Colonic mucosa (tissue), 4 donors: Measurements from ENCODE around the gene ZNF569. TPM values are rescaled to one million over a fixed set of nuclear protein-coding genes. Genes with fewer than 3 reads are reported as not detected.

Experiments
- DNase-seq: peaks from one replicate; pipeline ENCODE4 v3.0.0-alpha.2; 2020
- H3K27ac ChIP-seq: fragments of 200-600 bp; one replicate; pipeline ENCODE4 v1.8.0; 2021
- H3K27me3 ChIP-seq: fragments of 200-600 bp; one replicate; pipeline ENCODE4 v1.8.0; 2021
- H3K36me3 ChIP-seq: fragments of 200-600 bp; one replicate; pipeline ENCODE4 v1.8.0; 2021
- H3K4me1 ChIP-seq: fragments of 200-600 bp; one replicate; pipeline ENCODE4 v1.8.0; 2021; ENCODE audit warnings: mild to moderate bottlenecking
- H3K4me3 ChIP-seq: fragments of 200-600 bp; one replicate; pipeline ENCODE4 v1.8.0; 2021
- H3K9ac ChIP-seq, 2 donors: one replicate each; pipeline ENCODE4 v1.7.0; 2013; ENCODE audit warnings: control low read depth in 2 of 2, low read depth in 2 of 2, low read length in 2 of 2
- H3K9me3 ChIP-seq: fragments of 200-600 bp; one replicate; pipeline ENCODE4 v1.8.0; 2021
- intact Hi-C: fragments of 100-400 bp; cut with DNase I; formaldehyde crosslinking; loops from one replicate; pipeline ENCODE4 v1.14.1; 2022
- total RNA-seq, 2 donors: library from RNA; stranded (reverse); fragmentation: NEBNext Ultra II Directional in 1 of 2; extraction: Animal tissue kit (Norgen Biotek cat#: 25700) in 1 of 2; gene quantifications; one replicate each; pipeline ENCODE4 v1.2.1, GENCODE V29; 2021
- TF ChIP-seq, protein P1 (sequence below): fragments of 200-600 bp; IDR thresholded peaks from one replicate; pipeline ENCODE4 v1.8.0; 2022; ENCODE audit warnings: antibody characterized with exemption, mild to moderate bottlenecking
- donor health status: healthy.
- donor health status: DM: no; HTN: no; CAD: no.
- donor health status: DM: no; HTN: no; CAD: no.

Gene ZNF569
- total RNA-seq, 2 donors from 2014 or later: 1.1 to 1.4 TPM

DNA sequence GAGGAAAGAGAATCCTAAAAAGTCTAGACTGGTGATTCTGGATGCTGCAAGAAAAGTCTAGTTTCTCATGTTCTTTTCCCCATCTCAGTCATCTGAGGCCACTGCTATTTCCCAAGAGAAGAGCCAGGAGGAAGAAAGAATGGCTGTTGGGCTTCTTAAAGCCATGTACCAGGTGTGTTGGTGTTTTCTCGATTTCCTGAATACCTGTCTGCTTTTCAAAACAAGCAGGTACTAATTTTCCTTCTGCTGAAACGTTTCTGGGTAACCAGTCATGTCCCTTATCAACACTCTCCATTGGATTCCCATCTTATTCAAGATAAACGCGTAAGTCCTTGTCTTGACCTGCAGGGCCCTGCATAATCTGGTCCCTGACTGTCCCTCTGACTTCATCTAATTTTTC lies 3.0 kb upstream of the ZNF569 start:
- Histone ChIP-seq H3K27ac (no peak overlapping the region), H3K4me1 (peaks cover 7% of the 10 kb centered on the region), H3K4me3 (peak overlapping the region; percentile 66), H3K9ac (no peak overlapping the region), H3K9me3 (no peaks in the 10 kb centered on the region), H3K27me3 (no peaks in the 10 kb centered on the region), H3K36me3 (no peaks in the 10 kb centered on the region)
- DNase-seq: no peak
- intact Hi-C loops: no loop called here
- TF ChIP-seq, protein P1, sequence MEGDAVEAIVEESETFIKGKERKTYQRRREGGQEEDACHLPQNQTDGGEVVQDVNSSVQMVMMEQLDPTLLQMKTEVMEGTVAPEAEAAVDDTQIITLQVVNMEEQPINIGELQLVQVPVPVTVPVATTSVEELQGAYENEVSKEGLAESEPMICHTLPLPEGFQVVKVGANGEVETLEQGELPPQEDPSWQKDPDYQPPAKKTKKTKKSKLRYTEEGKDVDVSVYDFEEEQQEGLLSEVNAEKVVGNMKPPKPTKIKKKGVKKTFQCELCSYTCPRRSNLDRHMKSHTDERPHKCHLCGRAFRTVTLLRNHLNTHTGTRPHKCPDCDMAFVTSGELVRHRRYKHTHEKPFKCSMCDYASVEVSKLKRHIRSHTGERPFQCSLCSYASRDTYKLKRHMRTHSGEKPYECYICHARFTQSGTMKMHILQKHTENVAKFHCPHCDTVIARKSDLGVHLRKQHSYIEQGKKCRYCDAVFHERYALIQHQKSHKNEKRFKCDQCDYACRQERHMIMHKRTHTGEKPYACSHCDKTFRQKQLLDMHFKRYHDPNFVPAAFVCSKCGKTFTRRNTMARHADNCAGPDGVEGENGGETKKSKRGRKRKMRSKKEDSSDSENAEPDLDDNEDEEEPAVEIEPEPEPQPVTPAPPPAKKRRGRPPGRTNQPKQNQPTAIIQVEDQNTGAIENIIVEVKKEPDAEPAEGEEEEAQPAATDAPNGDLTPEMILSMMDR: no peak

DNA sequence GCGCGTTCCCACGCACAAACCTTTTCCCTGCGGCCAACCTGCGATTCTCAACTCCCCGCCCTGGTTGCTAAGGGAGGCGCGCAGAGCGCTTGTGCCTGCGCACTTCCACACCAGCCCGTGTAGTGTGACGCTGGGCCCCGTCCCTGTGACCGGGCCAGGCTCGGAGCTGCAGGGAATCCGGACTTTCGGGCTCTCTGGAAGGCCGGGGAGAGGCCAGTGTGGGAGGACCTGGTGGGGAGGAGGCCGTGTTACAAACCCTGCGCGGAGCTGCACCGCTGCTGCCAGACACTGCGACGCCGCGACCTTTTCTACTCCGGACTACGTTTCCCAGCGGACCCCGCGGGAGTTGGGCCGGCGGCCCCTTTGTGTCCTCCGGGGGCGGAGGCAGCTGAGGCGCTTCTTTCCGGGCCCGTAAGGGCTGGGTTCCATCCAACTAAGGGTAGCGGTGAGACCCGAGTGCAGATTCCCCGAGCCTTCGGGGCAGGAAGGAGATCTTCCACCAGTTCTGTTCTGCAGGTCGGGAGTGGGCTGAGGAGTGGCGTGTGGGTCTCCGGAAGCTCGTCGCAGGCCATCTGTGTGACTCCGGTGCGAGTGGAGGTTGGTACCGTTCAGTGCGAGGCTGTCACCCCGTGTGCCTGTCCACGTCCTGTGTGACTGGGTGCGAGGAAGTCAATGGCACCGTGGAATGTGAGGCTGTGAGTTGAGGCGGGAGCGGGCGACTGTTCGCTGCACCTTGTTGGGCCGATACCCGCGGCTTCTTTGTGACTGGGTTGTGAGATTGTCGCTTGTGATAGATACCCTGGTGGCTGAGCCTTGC lies 1.9 kb upstream of the ZNF569 start, which contains the start of gene ZNF570:
TSS of gene ZNF570 (plus strand) at position 396 of the 817 bp plus-strand sequence. CDS start 999 bp downstream, outside the sequence.
- H3K4me1 ChIP-seq: peaks cover 7% of the 10 kb centered on the region
- H3K9me3 ChIP-seq: no peaks in the 10 kb centered on the region
- intact Hi-C loops: no loop called here
- peak within 1 kb of the TSS; percentile 74 to 83 for H3K9ac ChIP-seq
- no peaks in the 10 kb centered on the region for H3K27me3 ChIP-seq
- no peaks in the 10 kb centered on the region for H3K36me3 ChIP-seq
- TF ChIP-seq, protein P1: no peak
- H3K27ac ChIP-seq: peak within 1 kb of the TSS; percentile 58
- DNase-seq: peak; percentile 90
- H3K4me3 ChIP-seq: peak within 1 kb of the TSS; percentile 66

DNA sequence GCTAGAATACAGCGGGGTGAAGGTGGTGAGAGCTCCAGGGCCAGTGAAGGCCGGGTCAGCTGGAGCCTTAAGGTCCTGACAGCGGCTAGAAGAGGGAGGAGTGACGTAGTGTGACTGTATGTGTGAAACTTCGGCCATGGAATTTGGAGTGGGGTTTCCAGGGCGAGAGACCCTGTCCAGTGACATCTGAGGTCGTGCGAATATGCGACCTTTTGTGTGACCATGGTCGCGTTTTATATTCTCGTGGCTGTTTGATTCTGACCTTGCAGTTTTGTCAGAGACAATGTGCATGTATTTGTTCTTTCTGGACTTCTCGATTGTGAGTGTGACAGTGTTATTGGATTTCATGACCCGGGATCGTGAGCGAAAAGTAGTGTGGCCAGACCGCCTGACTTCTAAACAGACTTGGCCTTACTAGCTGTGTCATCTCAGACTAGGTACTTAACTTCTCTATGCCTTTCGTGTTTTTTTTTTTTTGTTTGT lies 405 bp upstream of the ZNF569 start:
- intact Hi-C loops: no loop called here
- Histone ChIP-seq H3K27me3 (no peaks in the 10 kb centered on the region), H3K4me3 (peak overlapping the region; percentile 93), H3K9ac (peak overlapping the region; percentile 85 to 91), H3K36me3 (no peaks in the 10 kb centered on the region), H3K9me3 (no peaks in the 10 kb centered on the region), H3K27ac (peak overlapping the region; percentile 87), H3K4me1 (peaks cover 7% of the 10 kb centered on the region)
- DNase-seq: no peak
- TF ChIP-seq, protein P1: no peak

DNA sequence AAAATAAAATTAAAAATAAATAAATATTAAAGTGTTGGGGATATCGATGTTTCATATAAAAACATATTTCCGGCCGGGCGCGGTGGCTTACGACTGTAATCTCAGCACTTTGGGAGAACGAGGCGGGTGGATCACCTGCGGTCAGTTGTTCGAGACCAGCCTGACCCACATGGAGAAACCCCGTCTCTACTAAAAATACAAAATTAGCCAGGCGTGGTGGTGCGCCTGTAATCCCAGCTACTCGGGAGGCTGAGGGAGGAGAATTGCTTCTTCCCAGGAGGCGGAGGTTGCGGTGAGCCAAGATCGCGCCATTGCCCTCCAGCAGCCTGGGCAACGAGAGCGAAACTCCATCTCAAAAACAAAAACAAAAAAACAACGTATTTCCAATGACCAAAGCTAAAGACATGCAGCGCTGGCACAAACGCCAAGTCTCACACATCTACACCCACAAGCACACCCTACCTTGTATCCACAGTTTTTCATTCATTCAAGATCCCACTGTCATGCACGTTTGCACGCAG lies 907 bp downstream of the ZNF569 start:
- Histone ChIP-seq H3K36me3 (no peaks in the 10 kb centered on the region), H3K9me3 (no peaks in the 10 kb centered on the region), H3K27me3 (no peaks in the 10 kb centered on the region), H3K9ac (peak overlapping the region; percentile 85 to 91), H3K4me1 (peaks cover 7% of the 10 kb centered on the region), H3K27ac (peak overlapping the region; percentile 87), H3K4me3 (peak overlapping the region; percentile 93)
- DNase-seq: no peak
- TF ChIP-seq, protein P1: no peak
- intact Hi-C loops: no loop called here

DNA sequence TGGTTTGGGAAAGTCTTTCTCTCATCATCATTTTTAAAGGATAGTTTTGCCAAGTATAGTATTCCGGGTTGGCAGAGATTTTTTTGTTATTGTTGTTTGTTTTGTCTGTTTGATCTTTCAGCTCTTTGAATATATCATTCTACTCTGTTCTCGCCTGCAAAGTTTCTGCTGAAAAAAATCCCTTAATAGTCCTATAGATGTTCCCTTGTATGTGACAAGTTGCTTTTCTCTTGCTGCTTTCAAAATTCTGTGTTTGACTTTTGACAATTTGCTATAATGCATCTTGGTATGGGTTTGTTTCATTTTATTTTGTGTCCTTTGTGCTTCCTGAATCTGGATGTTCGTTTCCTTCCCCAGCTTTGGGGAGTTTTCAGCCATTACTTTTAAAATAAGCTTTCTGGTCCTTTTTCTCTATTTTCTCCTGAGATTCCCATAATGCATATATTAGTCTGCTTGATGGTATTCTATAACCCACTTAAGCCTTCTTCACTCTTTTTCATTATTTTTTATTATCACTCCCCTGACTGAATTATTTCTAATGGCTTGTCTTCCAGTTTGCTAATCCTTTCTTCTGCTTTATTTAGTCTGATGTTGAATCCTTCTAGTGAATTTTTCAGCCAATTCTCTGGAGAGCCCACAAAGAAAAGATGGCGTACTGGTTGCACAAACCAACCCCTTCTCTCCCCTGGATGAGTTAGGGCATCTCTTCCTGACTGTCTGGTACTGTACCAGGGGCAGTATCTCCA lies 14.6 kb downstream of the ZNF569 start:
- Histone ChIP-seq H3K9me3 (peaks cover 5% of the 10 kb centered on the region), H3K27me3 (no peaks in the 10 kb centered on the region), H3K4me3 (no peak overlapping the region), H3K27ac (no peak overlapping the region), H3K36me3 (no peaks in the 10 kb centered on the region), H3K9ac (no peak overlapping the region), H3K4me1 (no peaks in the 10 kb centered on the region)
- TF ChIP-seq, protein P1: no peak
- DNase-seq: no peak
- intact Hi-C loops: no loop called here
